DOHH2 (cell line): ENCODE data around the gene GAB1.

Experiments used
- H3F3A ChIP-seq: fragments of 200-600 bp; sonication (generic), shearing (Covaris generic); 2 replicates; pipeline ENCODE4 v1.6.0; 2016; ENCODE audit warnings: antibody characterized with exemption, mild to moderate bottlenecking; ENCODE audit not compliant: control insufficient read depth, insufficient read depth
- H3K27ac ChIP-seq: fragments of 200-600 bp; sonication (generic); 2 replicates; pipeline ENCODE4 v1.5.1; 2014; ENCODE audit warnings: low read depth, mild to moderate bottlenecking, low read length, moderate library complexity
- H3K27me3 ChIP-seq: fragments of 200-600 bp; sonication (generic); 2 replicates; pipeline ENCODE4 v1.6.1; 2014; ENCODE audit warnings: mild to moderate bottlenecking, low read length, mixed read lengths; ENCODE audit not compliant: control insufficient read depth
- H3K36me3 ChIP-seq: fragments of 200-600 bp; sonication (generic); 2 replicates; pipeline ENCODE4 v1.6.1; 2014; ENCODE audit warnings: mild to moderate bottlenecking, low read length, moderate library complexity, mixed read lengths; ENCODE audit not compliant: control insufficient read depth
- H3K4me1 ChIP-seq: fragments of 200-600 bp; sonication (generic); 2 replicates; pipeline ENCODE4 v1.6.1; 2014; ENCODE audit warnings: mild to moderate bottlenecking, low read length, mixed read lengths; ENCODE audit not compliant: control insufficient read depth
- H3K4me2 ChIP-seq: fragments of 200-600 bp; sonication (generic); 2 replicates; pipeline ENCODE4 v1.6.0; 2014; ENCODE audit warnings: mild to moderate bottlenecking, low read length, moderate library complexity
- H3K4me3 ChIP-seq: fragments of 200-600 bp; sonication (generic); 2 replicates; pipeline ENCODE4 v1.5.1; 2014; ENCODE audit warnings: mild to moderate bottlenecking, low read length, mixed read lengths
- H3K79me2 ChIP-seq: fragments of 200-600 bp; sonication (generic); 2 replicates; pipeline ENCODE4 v1.6.1; 2014; ENCODE audit warnings: mild to moderate bottlenecking, low read length, mixed read lengths; ENCODE audit not compliant: control insufficient read depth
- H3K9me2 ChIP-seq: fragments of 200-600 bp; sonication (generic); replicated peaks from 2 replicates; pipeline ENCODE4 v1.6.1; 2014; ENCODE audit warnings: mild to moderate bottlenecking, low read length, mixed read lengths; ENCODE audit not compliant: control insufficient read depth
- H3K9me3 ChIP-seq: fragments of 200-600 bp; sonication (generic); 2 replicates; pipeline ENCODE4 v1.6.1; 2014; ENCODE audit warnings: antibody characterized with exemption, low read length, mixed read lengths; ENCODE audit not compliant: control insufficient read depth, insufficient read depth
- H4K20me1 ChIP-seq: fragments of 200-600 bp; sonication (generic); 2 replicates; pipeline ENCODE4 v1.6.0; 2014; ENCODE audit warnings: low read depth, mild to moderate bottlenecking, antibody characterized with exemption, low read length, moderate library complexity; ENCODE audit not compliant: control insufficient read depth, insufficient read depth
- EZH2phosphoT487 ChIP-seq: fragments of 200-600 bp; sonication (generic); IDR thresholded peaks from 2 replicates; pipeline ENCODE4 v1.6.1; 2017; ENCODE audit warnings: borderline replicate concordance, mild to moderate bottlenecking, antibody characterized with exemption, low read length, moderate library complexity, mixed read lengths
- TF ChIP-seq, protein P1 (sequence below): fragments of 200-600 bp; sonication (generic); IDR thresholded peaks from one replicate; pipeline ENCODE4 v1.5.1; 2014; ENCODE audit warnings: antibody characterized with exemption, mild to moderate bottlenecking, low read depth, low read length; ENCODE audit not compliant: poor library complexity, severe bottlenecking

Gene GAB1

DNA sequence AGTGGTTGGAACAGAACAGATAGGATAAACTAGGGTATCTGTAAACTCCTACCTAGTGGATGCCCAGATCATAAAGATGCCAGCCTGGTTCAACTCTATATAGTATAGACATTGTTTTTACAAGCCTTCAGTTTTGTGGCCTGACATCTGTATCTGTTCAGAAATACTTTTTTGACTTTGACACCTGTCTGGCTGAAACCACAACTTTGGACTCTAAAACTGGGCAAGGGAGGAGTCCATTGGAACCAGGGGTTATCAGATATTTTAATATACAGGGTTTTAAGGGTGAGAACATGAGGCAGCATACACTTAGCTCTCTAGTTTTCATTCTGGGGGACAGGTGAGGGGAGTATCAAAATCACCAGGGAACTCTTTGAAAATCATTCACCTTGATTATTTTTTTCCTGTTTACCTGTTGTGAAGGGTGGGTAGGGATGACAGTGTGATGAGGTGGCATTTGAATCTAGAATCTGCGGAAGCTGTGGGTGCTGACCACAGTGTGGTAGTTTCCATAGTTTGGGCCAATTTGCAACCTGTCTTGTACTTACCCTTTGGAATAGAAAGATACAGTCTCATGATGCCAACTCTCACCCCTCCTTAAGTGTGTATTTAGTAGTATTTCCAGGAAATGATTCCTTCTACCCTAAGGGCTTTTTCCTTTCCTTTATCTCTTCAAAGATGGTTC lies 20.6 kb downstream of the GAB1 start:
- peak overlapping the region; percentile 66 for H3K4me2 ChIP-seq
- H3K79me2 ChIP-seq = peaks cover 87% of the 10 kb centered on the region
- H3K27me3 ChIP-seq = no peaks in the 10 kb centered on the region
- no peaks in the 10 kb centered on the region for H4K20me1 ChIP-seq
- H3K27ac ChIP-seq = peak overlapping the region; percentile 87
- peaks cover 8% of the 10 kb centered on the region for H3K36me3 ChIP-seq
- H3K4me3 ChIP-seq = peak overlapping the region; percentile 49
- peaks cover 14% of the 10 kb centered on the region for H3F3A ChIP-seq
- H3K9me3 ChIP-seq = no peaks in the 10 kb centered on the region
- no peaks in the 10 kb centered on the region for H3K9me2 ChIP-seq
- peaks cover 99% of the 10 kb centered on the region for H3K4me1 ChIP-seq
- TF ChIP-seq, protein P1, sequence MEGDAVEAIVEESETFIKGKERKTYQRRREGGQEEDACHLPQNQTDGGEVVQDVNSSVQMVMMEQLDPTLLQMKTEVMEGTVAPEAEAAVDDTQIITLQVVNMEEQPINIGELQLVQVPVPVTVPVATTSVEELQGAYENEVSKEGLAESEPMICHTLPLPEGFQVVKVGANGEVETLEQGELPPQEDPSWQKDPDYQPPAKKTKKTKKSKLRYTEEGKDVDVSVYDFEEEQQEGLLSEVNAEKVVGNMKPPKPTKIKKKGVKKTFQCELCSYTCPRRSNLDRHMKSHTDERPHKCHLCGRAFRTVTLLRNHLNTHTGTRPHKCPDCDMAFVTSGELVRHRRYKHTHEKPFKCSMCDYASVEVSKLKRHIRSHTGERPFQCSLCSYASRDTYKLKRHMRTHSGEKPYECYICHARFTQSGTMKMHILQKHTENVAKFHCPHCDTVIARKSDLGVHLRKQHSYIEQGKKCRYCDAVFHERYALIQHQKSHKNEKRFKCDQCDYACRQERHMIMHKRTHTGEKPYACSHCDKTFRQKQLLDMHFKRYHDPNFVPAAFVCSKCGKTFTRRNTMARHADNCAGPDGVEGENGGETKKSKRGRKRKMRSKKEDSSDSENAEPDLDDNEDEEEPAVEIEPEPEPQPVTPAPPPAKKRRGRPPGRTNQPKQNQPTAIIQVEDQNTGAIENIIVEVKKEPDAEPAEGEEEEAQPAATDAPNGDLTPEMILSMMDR = no peak
- no peak for TF ChIP-seq EZH2phosphoT487

DNA sequence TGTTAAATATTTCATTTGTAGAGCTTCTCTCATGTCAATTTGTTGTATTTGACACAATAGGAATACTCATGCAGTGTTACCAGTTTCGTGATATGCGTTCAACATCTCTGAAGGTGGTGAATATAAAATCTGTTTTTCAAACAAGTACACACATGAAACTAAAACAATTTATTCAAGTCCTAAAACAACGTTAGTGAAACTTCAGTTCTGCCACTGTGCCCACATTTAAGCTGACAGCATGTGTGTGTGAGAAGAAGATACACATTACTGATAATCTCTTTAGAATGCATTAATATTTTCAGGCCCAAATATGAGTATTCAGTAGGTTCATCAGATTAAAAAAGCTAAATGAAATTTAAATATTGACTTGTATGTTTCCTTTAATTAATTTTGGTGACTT lies 21.7 kb downstream of the GAB1 start:
- TF ChIP-seq, protein P1 = no peak
- TF ChIP-seq EZH2phosphoT487 = no peak
- peaks cover 8% of the 10 kb centered on the region for H3K36me3 ChIP-seq
- H3K27me3 ChIP-seq = no peaks in the 10 kb centered on the region
- peaks cover 87% of the 10 kb centered on the region for H3K79me2 ChIP-seq
- H3K4me1 ChIP-seq = peaks cover 98% of the 10 kb centered on the region
- H4K20me1 ChIP-seq = no peaks in the 10 kb centered on the region
- H3K4me3 ChIP-seq = peak overlapping the region; percentile 67
- peak overlapping the region; percentile 87 for H3K27ac ChIP-seq
- no peaks in the 10 kb centered on the region for H3K9me3 ChIP-seq
- H3K4me2 ChIP-seq = peak overlapping the region; percentile 79
- H3F3A ChIP-seq = peaks cover 10% of the 10 kb centered on the region; the same call in 1 of the 2 replicates
- H3K9me2 ChIP-seq = no peaks in the 10 kb centered on the region

DNA sequence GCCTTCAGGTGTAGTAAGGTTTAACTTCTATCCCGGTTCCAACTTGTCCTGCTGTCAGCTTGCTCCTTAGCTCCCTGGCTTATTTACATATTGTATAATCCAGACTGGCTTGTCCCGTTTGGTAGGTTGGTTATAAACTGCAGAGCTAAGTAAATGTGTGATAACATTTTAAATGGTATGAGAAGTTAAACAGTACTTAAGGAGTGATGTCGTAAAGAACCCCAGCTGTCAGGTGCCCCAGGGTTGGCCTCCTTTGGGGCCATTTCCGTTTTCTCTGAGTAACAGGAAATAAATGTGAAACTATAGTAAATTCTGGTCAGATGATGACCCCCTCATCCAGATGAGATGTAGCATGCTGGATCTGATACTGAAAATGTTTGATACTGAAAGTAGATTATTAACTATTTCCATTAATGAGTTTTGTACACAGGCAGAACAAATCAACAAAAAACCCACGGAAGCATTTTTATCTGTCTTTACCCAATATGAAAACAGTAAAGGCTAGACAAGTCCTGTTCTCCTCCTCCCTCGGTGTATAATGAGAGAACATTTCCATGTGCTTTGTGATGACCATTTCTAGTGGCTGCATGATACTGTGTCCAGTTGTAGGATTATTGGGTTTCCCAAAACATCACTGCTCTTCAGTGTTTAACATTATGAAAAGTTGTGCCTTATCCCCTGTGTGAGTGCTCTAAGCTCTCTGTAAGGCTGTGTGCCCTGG lies 22.4 kb downstream of the GAB1 start:
- no peaks in the 10 kb centered on the region for H3K27me3 ChIP-seq
- peaks cover 10% of the 10 kb centered on the region; the same call in 1 of the 2 replicates for H3F3A ChIP-seq
- peaks cover 8% of the 10 kb centered on the region for H3K36me3 ChIP-seq
- peak overlapping the region; percentile 67 for H3K4me3 ChIP-seq
- H3K4me1 ChIP-seq = peaks cover 91% of the 10 kb centered on the region
- no peaks in the 10 kb centered on the region for H3K9me2 ChIP-seq
- H3K79me2 ChIP-seq = peaks cover 83% of the 10 kb centered on the region
- no peak for TF ChIP-seq EZH2phosphoT487
- TF ChIP-seq, protein P1 = no peak
- peak overlapping the region; percentile 79 for H3K4me2 ChIP-seq
- H3K9me3 ChIP-seq = no peaks in the 10 kb centered on the region
- H3K27ac ChIP-seq = peak overlapping the region; percentile 87
- no peaks in the 10 kb centered on the region for H4K20me1 ChIP-seq
